ENCODE results near the gene C19orf44. TPM values are rescaled to one million over a fixed set of nuclear protein-coding genes. Genes with fewer than 3 reads are reported as not detected.

C19orf44 gene
- total and polyA plus RNA-seq, 2 experiments from 2014 or later = 2.5 to 5.9 TPM

- no peak for TF ChIP-seq CTCF (conservative IDR thresholded peaks at IDR 0.05; ENCODE audit: low read depth in 2 of 2)
These were observed 24.9 kb downstream of the C19orf44 start (continued) for GRCh38 chr19:16520986-16521624.

DNA sequence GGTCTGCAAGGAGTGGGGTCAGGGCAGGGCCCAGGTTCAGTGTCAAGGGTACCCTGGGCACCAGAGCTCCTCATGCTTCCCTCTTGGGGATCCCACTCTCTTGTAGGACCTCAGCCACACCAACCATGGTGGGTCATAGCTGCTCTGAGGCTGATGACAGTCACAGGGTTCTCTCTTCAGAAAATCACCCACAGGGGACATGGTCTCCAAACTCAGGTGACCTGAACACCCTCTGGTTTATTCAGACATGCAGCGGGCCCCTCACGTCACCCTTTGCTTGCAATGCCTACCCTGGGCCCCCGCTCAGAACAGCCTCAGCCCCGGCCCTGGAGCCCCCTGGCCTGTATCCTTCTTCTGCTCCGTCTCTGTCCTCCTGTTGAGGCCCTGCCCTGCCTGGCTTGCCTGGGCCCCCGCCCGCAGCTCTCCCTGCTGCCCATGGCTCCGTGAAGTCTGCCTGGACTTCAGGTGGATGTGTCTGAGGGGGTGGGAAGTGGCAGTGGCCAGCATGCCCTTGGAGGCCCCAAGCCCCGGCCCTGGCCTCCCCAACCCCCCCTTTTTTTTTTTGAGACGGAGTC is 25.6 kb downstream of the C19orf44 start:
- no peaks in the 10 kb centered on the region for H3K4me1 Mint-ChIP-seq
- Histone ChIP-seq H3K4me2 (no peak overlapping the region), H3K79me2 (replicated peaks; ENCODE audit: insufficient read depth) (no peaks in the 10 kb centered on the region), H2AFZ (no peak overlapping the region), H3K27ac (ENCODE audit: low read depth) (no peak overlapping the region), H3K36me3 (ENCODE audit: insufficient read depth) (peaks cover 40% of the 10 kb centered on the region), H4K20me1 (replicated peaks; ENCODE audit: insufficient read depth) (peaks cover 18% of the 10 kb centered on the region), H3F3A (replicated peaks; ENCODE audit: low read depth) (peaks cover 20% of the 10 kb centered on the region), H3K4me3 (no peak overlapping the region), H3K27me3 (ENCODE audit: insufficient read depth) (no peaks in the 10 kb centered on the region), H3K4me1 (ENCODE audit: insufficient read depth) (no peaks in the 10 kb centered on the region), H3K9me2 (ENCODE audit: insufficient read depth) (no peaks in the 10 kb centered on the region)
- peaks cover 87% of the 10 kb centered on the region for H3K36me3 Mint-ChIP-seq (ENCODE audit: low read depth)
- ATAC-seq (no peak), DNase-seq (ENCODE audit: low spot score) (no peak)
- H3K9me3 Mint-ChIP-seq = no peaks in the 10 kb centered on the region; the same call in 2 of the 3 replicates
- no peak overlapping the region for H3K4me3 Mint-ChIP-seq
- H3K27me3 Mint-ChIP-seq (ENCODE audit: insufficient read depth, low read depth, poor library complexity) = peaks cover 9% of the 10 kb centered on the region
- no peak overlapping the region for H3K27ac Mint-ChIP-seq
- TF ChIP-seq ZNF331 (CRISPR knock-in tag; IDR thresholded peaks at IDR 0.05; ENCODE audit: low read depth) (no peak), ZNF114 (CRISPR knock-in tag; IDR thresholded peaks at IDR 0.05) (no peak), CREB1 (CRISPR knock-in tag; IDR thresholded peaks at IDR 0.05; ENCODE audit: low read depth) (no peak), STAT1 (IDR thresholded peaks at IDR 0.05; ENCODE audit: unreplicated experiment) (no peak), EZH2phosphoT487 (IDR thresholded peaks at IDR 0.05; ENCODE audit: unreplicated experiment) (no peak), ZNF462 (CRISPR knock-in tag; IDR thresholded peaks at IDR 0.05) (no peak), REST (IDR thresholded peaks at IDR 0.05; ENCODE audit: unreplicated experiment) (no peak), JUNB (IDR thresholded peaks at IDR 0.05; ENCODE audit: unreplicated experiment) (no peak), NANOG (IDR thresholded peaks at IDR 0.05; ENCODE audit: borderline replicate concordance) (no peak), EZH2 (IDR thresholded peaks at IDR 0.05; ENCODE audit: low read depth, unreplicated experiment) (no peak)
- TF ChIP-seq, protein P1, sequence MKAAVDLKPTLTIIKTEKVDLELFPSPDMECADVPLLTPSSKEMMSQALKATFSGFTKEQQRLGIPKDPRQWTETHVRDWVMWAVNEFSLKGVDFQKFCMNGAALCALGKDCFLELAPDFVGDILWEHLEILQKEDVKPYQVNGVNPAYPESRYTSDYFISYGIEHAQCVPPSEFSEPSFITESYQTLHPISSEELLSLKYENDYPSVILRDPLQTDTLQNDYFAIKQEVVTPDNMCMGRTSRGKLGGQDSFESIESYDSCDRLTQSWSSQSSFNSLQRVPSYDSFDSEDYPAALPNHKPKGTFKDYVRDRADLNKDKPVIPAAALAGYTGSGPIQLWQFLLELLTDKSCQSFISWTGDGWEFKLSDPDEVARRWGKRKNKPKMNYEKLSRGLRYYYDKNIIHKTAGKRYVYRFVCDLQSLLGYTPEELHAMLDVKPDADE (IDR thresholded peaks at IDR 0.05) = no peak
